ENCODE data around the gene PDE1C. TPM values are rescaled to one million over a fixed set of nuclear protein-coding genes. Genes with fewer than 3 reads are reported as not detected.

The PDE1C gene
- polyA plus RNA-seq, 1 of the 3 experiments (the other 2 are of a cell fraction) = 4.6 TPM

DNA sequence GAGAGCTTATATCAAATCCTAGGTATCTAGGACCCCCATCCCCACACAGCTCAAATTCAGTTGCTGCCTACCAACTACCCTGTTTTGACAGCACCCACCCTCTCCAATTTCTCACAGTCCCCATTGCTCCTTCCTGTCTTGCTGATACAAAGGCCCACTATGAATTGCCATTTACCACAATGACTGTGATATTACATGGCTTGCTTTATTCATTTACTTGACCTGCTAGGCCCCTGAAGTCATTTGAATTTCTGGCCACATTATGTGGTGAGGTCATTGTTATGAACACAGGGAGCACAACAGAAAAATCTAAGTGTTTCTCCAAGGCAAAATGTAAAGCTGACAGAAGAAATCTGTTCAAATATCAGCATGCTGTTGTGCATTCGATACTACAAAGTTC is 281.8 kb downstream of the PDE1C start:
- CTCF ChIA-PET = interaction anchor here (1.1 kb wide), 1 partner anchor 21 kb away, joined by 3 read pairs; no protein-coding TSS in a partner anchor
- Histone ChIP-seq H3K27me3 (ENCODE audit: insufficient read depth) (no peaks in the 10 kb centered on the region), H3F3A (replicated peaks; ENCODE audit: insufficient read depth) (no peaks in the 10 kb centered on the region), H2AFZ (ENCODE audit: low read depth) (no peak overlapping the region), H3K4me1 (ENCODE audit: control insufficient read depth in 1 of 2, insufficient read depth in 2 of 2, low read depth in 1 of 2, low read length in 1 of 2) (no peaks in the 10 kb centered on the region), H3K27ac (ENCODE audit: low read depth in 2 of 2, low read length in 1 of 2) (no peak overlapping the region), H3K9me3 (no peaks in the 10 kb centered on the region), H3K36me3 (replicated peaks in 1 of 2; ENCODE audit: control insufficient read depth in 1 of 2, insufficient read depth in 2 of 2, low read length in 1 of 2) (peaks cover 0 to 2% of the 10 kb centered on the region in 2 experiments), H3K4me3 (ENCODE audit: low read depth in 2 of 2, low read length in 1 of 2) (no peak overlapping the region), H3K9ac (no peak overlapping the region), H4K20me1 (ENCODE audit: insufficient read depth) (no peaks in the 10 kb centered on the region), H3K4me2 (no peak overlapping the region), H3K79me2 (ENCODE audit: insufficient read depth) (no peaks in the 10 kb centered on the region), H3K9me2 (no peaks in the 10 kb centered on the region)
- no peak for DNase-seq
- 10% methylated on average over 1 of the region's 1 CpG for WGBS (ENCODE audit: low lambda C conversion rate)
- POLR2A ChIA-PET = no interaction called here
- TF ChIP-seq SIN3A (IDR thresholded peaks at IDR 0.05; ENCODE audit: borderline replicate concordance, low read depth, low read length) (no peak), NRF1 (IDR thresholded peaks at IDR 0.05; ENCODE audit: low read depth, low read length) (no peak), TAF1 (IDR thresholded peaks at IDR 0.05; ENCODE audit: borderline replicate concordance, low read depth, low read length) (no peak), RXRA (IDR thresholded peaks at IDR 0.05; ENCODE audit: borderline replicate concordance, low read depth) (no peak), FOXM1 (IDR thresholded peaks at IDR 0.05; ENCODE audit: low read depth) (no peak), EZH2phosphoT487 (IDR thresholded peaks at IDR 0.05; ENCODE audit: borderline replicate concordance, low read depth) (no peak)
- TF ChIP-seq, protein P1, sequence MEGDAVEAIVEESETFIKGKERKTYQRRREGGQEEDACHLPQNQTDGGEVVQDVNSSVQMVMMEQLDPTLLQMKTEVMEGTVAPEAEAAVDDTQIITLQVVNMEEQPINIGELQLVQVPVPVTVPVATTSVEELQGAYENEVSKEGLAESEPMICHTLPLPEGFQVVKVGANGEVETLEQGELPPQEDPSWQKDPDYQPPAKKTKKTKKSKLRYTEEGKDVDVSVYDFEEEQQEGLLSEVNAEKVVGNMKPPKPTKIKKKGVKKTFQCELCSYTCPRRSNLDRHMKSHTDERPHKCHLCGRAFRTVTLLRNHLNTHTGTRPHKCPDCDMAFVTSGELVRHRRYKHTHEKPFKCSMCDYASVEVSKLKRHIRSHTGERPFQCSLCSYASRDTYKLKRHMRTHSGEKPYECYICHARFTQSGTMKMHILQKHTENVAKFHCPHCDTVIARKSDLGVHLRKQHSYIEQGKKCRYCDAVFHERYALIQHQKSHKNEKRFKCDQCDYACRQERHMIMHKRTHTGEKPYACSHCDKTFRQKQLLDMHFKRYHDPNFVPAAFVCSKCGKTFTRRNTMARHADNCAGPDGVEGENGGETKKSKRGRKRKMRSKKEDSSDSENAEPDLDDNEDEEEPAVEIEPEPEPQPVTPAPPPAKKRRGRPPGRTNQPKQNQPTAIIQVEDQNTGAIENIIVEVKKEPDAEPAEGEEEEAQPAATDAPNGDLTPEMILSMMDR (IDR thresholded peaks at IDR 0.05) = no peak
- TF ChIP-seq, protein P2, sequence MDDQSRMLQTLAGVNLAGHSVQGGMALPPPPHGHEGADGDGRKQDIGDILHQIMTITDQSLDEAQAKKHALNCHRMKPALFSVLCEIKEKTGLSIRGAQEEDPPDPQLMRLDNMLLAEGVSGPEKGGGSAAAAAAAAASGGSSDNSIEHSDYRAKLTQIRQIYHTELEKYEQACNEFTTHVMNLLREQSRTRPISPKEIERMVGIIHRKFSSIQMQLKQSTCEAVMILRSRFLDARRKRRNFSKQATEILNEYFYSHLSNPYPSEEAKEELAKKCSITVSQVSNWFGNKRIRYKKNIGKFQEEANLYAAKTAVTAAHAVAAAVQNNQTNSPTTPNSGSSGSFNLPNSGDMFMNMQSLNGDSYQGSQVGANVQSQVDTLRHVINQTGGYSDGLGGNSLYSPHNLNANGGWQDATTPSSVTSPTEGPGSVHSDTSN (IDR thresholded peaks at IDR 0.05) = no peak

DNA sequence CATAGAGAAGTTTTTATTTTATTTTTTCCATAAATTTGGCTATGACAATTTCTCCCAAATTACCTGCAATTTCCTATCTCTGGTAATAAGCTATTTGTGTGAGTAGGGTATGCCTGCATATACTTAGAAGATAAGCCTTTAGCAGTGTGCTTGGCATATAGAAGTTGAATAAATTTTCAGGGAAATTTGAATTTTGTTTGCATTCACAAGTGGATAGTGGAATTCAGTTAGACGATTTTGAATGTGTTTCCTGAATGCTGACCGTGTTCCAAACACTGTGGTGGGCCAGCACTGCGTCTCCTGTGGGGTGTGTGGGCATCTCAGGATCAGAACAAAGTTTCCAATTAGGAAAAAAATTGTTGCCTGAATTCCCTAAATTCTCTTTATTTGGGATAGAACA is 283.9 kb downstream of the PDE1C start:
- Histone ChIP-seq H3K9me3 (no peaks in the 10 kb centered on the region), H3K79me2 (ENCODE audit: insufficient read depth) (no peaks in the 10 kb centered on the region), H3K4me3 (ENCODE audit: low read depth in 2 of 2, low read length in 1 of 2) (no peak overlapping the region), H3F3A (replicated peaks; ENCODE audit: insufficient read depth) (no peaks in the 10 kb centered on the region), H2AFZ (ENCODE audit: low read depth) (no peak overlapping the region), H3K36me3 (replicated peaks in 1 of 2; ENCODE audit: control insufficient read depth in 1 of 2, insufficient read depth in 2 of 2, low read length in 1 of 2) (peaks cover 0 to 2% of the 10 kb centered on the region in 2 experiments), H3K9ac (no peak overlapping the region), H3K4me2 (no peak overlapping the region), H3K4me1 (ENCODE audit: control insufficient read depth in 1 of 2, insufficient read depth in 2 of 2, low read depth in 1 of 2, low read length in 1 of 2) (no peaks in the 10 kb centered on the region), H4K20me1 (ENCODE audit: insufficient read depth) (no peaks in the 10 kb centered on the region), H3K9me2 (no peaks in the 10 kb centered on the region), H3K27me3 (ENCODE audit: insufficient read depth) (no peaks in the 10 kb centered on the region), H3K27ac (ENCODE audit: low read depth in 2 of 2, low read length in 1 of 2) (no peak overlapping the region)
- DNase-seq = no peak
- ChIA-PET CTCF (no interaction called here), POLR2A (no interaction called here)
- 3% methylated on average over 3 of the region's 3 CpGs for WGBS (ENCODE audit: low lambda C conversion rate)
- TF ChIP-seq GABPA (IDR thresholded peaks at IDR 0.05; ENCODE audit: low read depth) (no peak), MEF2A (IDR thresholded peaks at IDR 0.05; ENCODE audit: borderline replicate concordance, low read depth) (no peak), SIN3A (IDR thresholded peaks at IDR 0.05; ENCODE audit: borderline replicate concordance, low read depth, low read length) (no peak), EP300 (IDR thresholded peaks at IDR 0.05; ENCODE audit: borderline replicate concordance in 1 of 2, low read depth in 1 of 2, low read length in 1 of 2) (no peak), GATA2 (CRISPR knock-in tag; IDR thresholded peaks at IDR 0.05) (no peak), FOXJ3 (CRISPR knock-in tag; IDR thresholded peaks at IDR 0.05) (no peak), TAF1 (IDR thresholded peaks at IDR 0.05; ENCODE audit: borderline replicate concordance, low read depth, low read length) (no peak), JUND (IDR thresholded peaks at IDR 0.05) (no peak), FOXM1 (IDR thresholded peaks at IDR 0.05; ENCODE audit: low read depth) (no peak)
- TF ChIP-seq, protein P3, sequence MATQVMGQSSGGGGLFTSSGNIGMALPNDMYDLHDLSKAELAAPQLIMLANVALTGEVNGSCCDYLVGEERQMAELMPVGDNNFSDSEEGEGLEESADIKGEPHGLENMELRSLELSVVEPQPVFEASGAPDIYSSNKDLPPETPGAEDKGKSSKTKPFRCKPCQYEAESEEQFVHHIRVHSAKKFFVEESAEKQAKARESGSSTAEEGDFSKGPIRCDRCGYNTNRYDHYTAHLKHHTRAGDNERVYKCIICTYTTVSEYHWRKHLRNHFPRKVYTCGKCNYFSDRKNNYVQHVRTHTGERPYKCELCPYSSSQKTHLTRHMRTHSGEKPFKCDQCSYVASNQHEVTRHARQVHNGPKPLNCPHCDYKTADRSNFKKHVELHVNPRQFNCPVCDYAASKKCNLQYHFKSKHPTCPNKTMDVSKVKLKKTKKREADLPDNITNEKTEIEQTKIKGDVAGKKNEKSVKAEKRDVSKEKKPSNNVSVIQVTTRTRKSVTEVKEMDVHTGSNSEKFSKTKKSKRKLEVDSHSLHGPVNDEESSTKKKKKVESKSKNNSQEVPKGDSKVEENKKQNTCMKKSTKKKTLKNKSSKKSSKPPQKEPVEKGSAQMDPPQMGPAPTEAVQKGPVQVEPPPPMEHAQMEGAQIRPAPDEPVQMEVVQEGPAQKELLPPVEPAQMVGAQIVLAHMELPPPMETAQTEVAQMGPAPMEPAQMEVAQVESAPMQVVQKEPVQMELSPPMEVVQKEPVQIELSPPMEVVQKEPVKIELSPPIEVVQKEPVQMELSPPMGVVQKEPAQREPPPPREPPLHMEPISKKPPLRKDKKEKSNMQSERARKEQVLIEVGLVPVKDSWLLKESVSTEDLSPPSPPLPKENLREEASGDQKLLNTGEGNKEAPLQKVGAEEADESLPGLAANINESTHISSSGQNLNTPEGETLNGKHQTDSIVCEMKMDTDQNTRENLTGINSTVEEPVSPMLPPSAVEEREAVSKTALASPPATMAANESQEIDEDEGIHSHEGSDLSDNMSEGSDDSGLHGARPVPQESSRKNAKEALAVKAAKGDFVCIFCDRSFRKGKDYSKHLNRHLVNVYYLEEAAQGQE (IDR thresholded peaks at IDR 0.05; ENCODE audit: low read depth, low read length) = no peak
- TF ChIP-seq, protein P4, sequence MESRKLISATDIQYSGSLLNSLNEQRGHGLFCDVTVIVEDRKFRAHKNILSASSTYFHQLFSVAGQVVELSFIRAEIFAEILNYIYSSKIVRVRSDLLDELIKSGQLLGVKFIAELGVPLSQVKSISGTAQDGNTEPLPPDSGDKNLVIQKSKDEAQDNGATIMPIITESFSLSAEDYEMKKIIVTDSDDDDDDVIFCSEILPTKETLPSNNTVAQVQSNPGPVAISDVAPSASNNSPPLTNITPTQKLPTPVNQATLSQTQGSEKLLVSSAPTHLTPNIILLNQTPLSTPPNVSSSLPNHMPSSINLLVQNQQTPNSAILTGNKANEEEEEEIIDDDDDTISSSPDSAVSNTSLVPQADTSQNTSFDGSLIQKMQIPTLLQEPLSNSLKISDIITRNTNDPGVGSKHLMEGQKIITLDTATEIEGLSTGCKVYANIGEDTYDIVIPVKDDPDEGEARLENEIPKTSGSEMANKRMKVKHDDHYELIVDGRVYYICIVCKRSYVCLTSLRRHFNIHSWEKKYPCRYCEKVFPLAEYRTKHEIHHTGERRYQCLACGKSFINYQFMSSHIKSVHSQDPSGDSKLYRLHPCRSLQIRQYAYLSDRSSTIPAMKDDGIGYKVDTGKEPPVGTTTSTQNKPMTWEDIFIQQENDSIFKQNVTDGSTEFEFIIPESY (IDR thresholded peaks at IDR 0.05; ENCODE audit: borderline replicate concordance, low read depth) = no peak
- TF ChIP-seq, protein P1 (IDR thresholded peaks at IDR 0.05) = no peak

Data from SK-N-SH (cell line).